GM12891 (cell line): ENCODE measurements around the gene ILDR2.
A peak's percentile ranks its signal among the peaks of the same experiment; 100 is the strongest.

Experiments used
- DNase-seq: peaks from one replicate; pipeline ENCODE4 v3.0.0; 2011; ENCODE audit warnings: low spot score; ENCODE audit not compliant: insufficient read length
- FAIRE-seq: peaks from 2 replicates; lab custom pipeline; 2011; peaks lifted over from hg19 to GRCh38; lab: Jason Lieb, UNC
- PAX5 ChIP-seq: IDR thresholded peaks from 2 replicates; pipeline ENCODE4 v1.6.1; 2011; ENCODE audit warnings: low read length, moderate library complexity, mild to moderate bottlenecking; ENCODE audit not compliant: insufficient read depth, severe bottlenecking
- POLR2A ChIP-seq: IDR thresholded peaks from 2 replicates; pipeline ENCODE4 v1.6.1; 2011; ENCODE audit warnings: low read depth, low read length, control low read depth
- POLR2AphosphoS5 ChIP-seq: IDR thresholded peaks from 2 replicates; pipeline ENCODE4 v1.6.1; 2011; ENCODE audit warnings: low read depth, low read length, control low read depth
- POU2F2 ChIP-seq: IDR thresholded peaks from 2 replicates; pipeline ENCODE4 v1.6.1; 2011; ENCODE audit warnings: low read depth, mild to moderate bottlenecking, control low read depth, low read length, moderate library complexity
- SPI1 ChIP-seq: IDR thresholded peaks from 2 replicates; pipeline ENCODE4 v1.6.1; 2011; ENCODE audit warnings: low read depth, low read length, control low read depth
- TAF1 ChIP-seq: IDR thresholded peaks from 2 replicates; pipeline ENCODE4 v1.6.1; 2011; ENCODE audit warnings: low read depth, low read length, control low read depth

Gene ILDR2

GRCh38 chr1:166927701-166928100 is 47.6 kb downstream of the ILDR2 start:
- DNase-seq (no peak), FAIRE-seq (no peak)
- TF ChIP-seq POU2F2 = no peak
- no peak for TF ChIP-seq SPI1
- TF ChIP-seq POLR2AphosphoS5 = no peak
- no peak for TF ChIP-seq POLR2A
- TF ChIP-seq PAX5 = no peak
- no peak for TF ChIP-seq TAF1

GRCh38 chr1:166925810-166926478 is 49.4 kb downstream of the ILDR2 start:
- FAIRE-seq (no peak), DNase-seq (no peak)

GRCh38 chr1:166924823-166925541 is 50.4 kb downstream of the ILDR2 start:
- TF ChIP-seq SPI1 (peak; percentile 88), PAX5 (no peak), POU2F2 (no peak), TAF1 (no peak), POLR2AphosphoS5 (no peak)
- FAIRE-seq = peak; percentile 45
- no peak for DNase-seq

More at GRCh38 chr1:166925810-166926478, 49.4 kb downstream of the ILDR2 start:
- TF ChIP-seq POLR2AphosphoS5 (no peak), POU2F2 (no peak)

- TF ChIP-seq POLR2A (no peak), SPI1 (no peak), POU2F2 (no peak), TAF1 (no peak), PAX5 (no peak), POLR2AphosphoS5 (no peak)
- peak; percentile 19 for DNase-seq
- FAIRE-seq = peak; percentile 57
Measured at GRCh38 chr1:166920561-166921475, 54.5 kb downstream of the ILDR2 start.

GRCh38 chr1:166918956-166919316 is 56.4 kb downstream of the ILDR2 start:
- no peak for DNase-seq
- TF ChIP-seq POLR2AphosphoS5 = no peak
- TF ChIP-seq PAX5 = no peak
- no peak for TF ChIP-seq TAF1
- no peak for TF ChIP-seq SPI1
- TF ChIP-seq POLR2A = no peak
- no peak for TF ChIP-seq POU2F2
- no peak for FAIRE-seq

- FAIRE-seq = no peak
- DNase-seq = no peak
- TF ChIP-seq POLR2AphosphoS5 (no peak), SPI1 (no peak), TAF1 (no peak), POU2F2 (no peak), PAX5 (no peak), POLR2A (no peak)
Measured at GRCh38 chr1:166918088-166918955, 57.0 kb downstream of the ILDR2 start.

- FAIRE-seq = no peak
- DNase-seq = no peak
- TF ChIP-seq SPI1 = no peak
- TF ChIP-seq POLR2A = no peak
- no peak for TF ChIP-seq POU2F2
- no peak for TF ChIP-seq TAF1
- no peak for TF ChIP-seq POLR2AphosphoS5
Measured at GRCh38 chr1:166915941-166916340, 59.4 kb downstream of the ILDR2 start.

- FAIRE-seq (no peak), DNase-seq (no peak)
- TF ChIP-seq TAF1 = no peak
Measured at GRCh38 chr1:166915042-166915441, 60.3 kb downstream of the ILDR2 start.

- DNase-seq (no peak), FAIRE-seq (no peak)
- TF ChIP-seq POLR2AphosphoS5 (no peak), PAX5 (no peak), POU2F2 (no peak), POLR2A (no peak), TAF1 (no peak), SPI1 (no peak)
Measured at GRCh38 chr1:166914111-166914510, 61.2 kb downstream of the ILDR2 start.

GRCh38 chr1:166911624-166912023 is 63.7 kb downstream of the ILDR2 start:
- DNase-seq = no peak
- FAIRE-seq = no peak
- TF ChIP-seq POLR2A (no peak), TAF1 (no peak), POLR2AphosphoS5 (no peak), PAX5 (no peak), SPI1 (no peak), POU2F2 (no peak)
